DLD1 (cell line): ENCODE results near the gene USH1C.

ENCODE experiments used
- in situ Hi-C: cut with HindIII; loops from 2 replicates; pipeline ENCODE4 v1.10.0; 2017; ENCODE audit warnings: low sequenced_read_pairs

USH1C gene

GRCh38 chr11:17528906-17529843, 15.0 kb downstream of the USH1C start:
- in situ Hi-C loops: no loop called here

- in situ Hi-C loops: no loop called here
Measured at GRCh38 chr11:17528181-17528691, 16.0 kb downstream of the USH1C start.

- in situ Hi-C loops: no loop called here
Measured at GRCh38 chr11:17527628-17527995, 16.6 kb downstream of the USH1C start.

GRCh38 chr11:17526931-17527627, 17.1 kb downstream of the USH1C start:
- in situ Hi-C loops: no loop called here

GRCh38 chr11:17526326-17526725, 17.9 kb downstream of the USH1C start:
- in situ Hi-C loops: no loop called here

GRCh38 chr11:17525570-17525969, 18.6 kb downstream of the USH1C start:
- in situ Hi-C loops: no loop called here

- in situ Hi-C loops: no loop called here
Measured at GRCh38 chr11:17524221-17524620, 20.0 kb downstream of the USH1C start.

GRCh38 chr11:17522655-17523054, 21.6 kb downstream of the USH1C start:
- in situ Hi-C loops: no loop called here

- in situ Hi-C loops: no loop called here
Measured at GRCh38 chr11:17521106-17521900, 22.9 kb downstream of the USH1C start.

- in situ Hi-C loops: no loop called here
Measured at GRCh38 chr11:17519061-17519885, 24.9 kb downstream of the USH1C start.

GRCh38 chr11:17518366-17518765, 25.9 kb downstream of the USH1C start:
- in situ Hi-C loops: no loop called here

GRCh38 chr11:17517186-17517585, 27.0 kb downstream of the USH1C start:
- in situ Hi-C loops: no loop called here

- in situ Hi-C loops: no loop called here
Measured at GRCh38 chr11:17516551-17517150, 27.6 kb downstream of the USH1C start.

- in situ Hi-C loops: no loop called here
Measured at GRCh38 chr11:17515443-17516176, 28.6 kb downstream of the USH1C start.

GRCh38 chr11:17514476-17514875, 29.7 kb downstream of the USH1C start:
- in situ Hi-C loops: no loop called here

GRCh38 chr11:17513853-17514252, 30.4 kb downstream of the USH1C start:
- in situ Hi-C loops: no loop called here

GRCh38 chr11:17512101-17512500, 32.1 kb downstream of the USH1C start:
- in situ Hi-C loops: no loop called here

GRCh38 chr11:17511571-17511970, 32.6 kb downstream of the USH1C start:
- in situ Hi-C loops: no loop called here

GRCh38 chr11:17510507-17511206, 33.6 kb downstream of the USH1C start:
- in situ Hi-C loops: no loop called here
